ENCODE data around the gene ITIH4.

GRCh38 chr3:52790741-52791140 lies 39.7 kb downstream of the ITIH4 start:
- TF ChIP-seq, protein P1, sequence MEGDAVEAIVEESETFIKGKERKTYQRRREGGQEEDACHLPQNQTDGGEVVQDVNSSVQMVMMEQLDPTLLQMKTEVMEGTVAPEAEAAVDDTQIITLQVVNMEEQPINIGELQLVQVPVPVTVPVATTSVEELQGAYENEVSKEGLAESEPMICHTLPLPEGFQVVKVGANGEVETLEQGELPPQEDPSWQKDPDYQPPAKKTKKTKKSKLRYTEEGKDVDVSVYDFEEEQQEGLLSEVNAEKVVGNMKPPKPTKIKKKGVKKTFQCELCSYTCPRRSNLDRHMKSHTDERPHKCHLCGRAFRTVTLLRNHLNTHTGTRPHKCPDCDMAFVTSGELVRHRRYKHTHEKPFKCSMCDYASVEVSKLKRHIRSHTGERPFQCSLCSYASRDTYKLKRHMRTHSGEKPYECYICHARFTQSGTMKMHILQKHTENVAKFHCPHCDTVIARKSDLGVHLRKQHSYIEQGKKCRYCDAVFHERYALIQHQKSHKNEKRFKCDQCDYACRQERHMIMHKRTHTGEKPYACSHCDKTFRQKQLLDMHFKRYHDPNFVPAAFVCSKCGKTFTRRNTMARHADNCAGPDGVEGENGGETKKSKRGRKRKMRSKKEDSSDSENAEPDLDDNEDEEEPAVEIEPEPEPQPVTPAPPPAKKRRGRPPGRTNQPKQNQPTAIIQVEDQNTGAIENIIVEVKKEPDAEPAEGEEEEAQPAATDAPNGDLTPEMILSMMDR (IDR thresholded peaks at IDR 0.05) = no peak
- TF ChIP-seq POLR2AphosphoS5 (IDR thresholded peaks at IDR 0.05; ENCODE audit: insufficient read depth in 1 of 2, low read depth in 1 of 2) = no peak
